Glutamatergic neuron (in vitro differentiated cells): ENCODE results near the gene FBXO2. TPM values are rescaled to one million over a fixed set of nuclear protein-coding genes. Genes with fewer than 3 reads are reported as not detected.
A peak's percentile ranks its signal among the peaks of the same experiment; 100 is the strongest.

Experiments used
- DNase-seq: peaks from one replicate; pipeline ENCODE4 v3.0.0; 2022
- H3K27ac Mint-ChIP-seq: one replicate; pipeline ENCODE4 v1.8.0; 2020; ENCODE audit warnings: mild to moderate bottlenecking, mixed read lengths, inconsistent platforms; ENCODE audit not compliant: unreplicated experiment
- H3K27me3 Mint-ChIP-seq: one replicate; pipeline ENCODE4 v1.8.0; 2020; ENCODE audit warnings: mild to moderate bottlenecking, moderate library complexity, mixed read lengths, inconsistent platforms; ENCODE audit not compliant: unreplicated experiment
- H3K36me3 Mint-ChIP-seq: one replicate; pipeline ENCODE4 v1.8.0; 2020; ENCODE audit warnings: mild to moderate bottlenecking, mixed read lengths, inconsistent platforms; ENCODE audit not compliant: unreplicated experiment
- H3K4me1 Mint-ChIP-seq: one replicate; pipeline ENCODE4 v1.8.0; 2020; ENCODE audit warnings: mild to moderate bottlenecking, low read depth, mixed read lengths, inconsistent platforms; ENCODE audit not compliant: unreplicated experiment
- H3K4me3 Mint-ChIP-seq: one replicate; pipeline ENCODE4 v1.8.0; 2020; ENCODE audit warnings: mild to moderate bottlenecking, mixed read lengths, inconsistent platforms; ENCODE audit not compliant: unreplicated experiment
- H3K9me3 Mint-ChIP-seq: one replicate; pipeline ENCODE4 v1.8.0; 2020; ENCODE audit warnings: mild to moderate bottlenecking, moderate library complexity, mixed read lengths, inconsistent platforms; ENCODE audit not compliant: unreplicated experiment
- total RNA-seq: library from RNA; stranded (reverse); fragmentation: NEBNext Ultra II Directional; extraction: Animal tissue kit (Norgen Biotek cat#: 25700); gene quantifications from one replicate; pipeline ENCODE4 v1.2.1, GENCODE V29; 2021; ENCODE audit not compliant: unreplicated experiment
- TF ChIP-seq, protein P1 (sequence below): fragments of 200-600 bp; sonication (generic); IDR thresholded peaks from one replicate; pipeline ENCODE4 v1.5.0; 2021; ENCODE audit not compliant: partially characterized antibody, unreplicated experiment

FBXO2 gene
- total RNA-seq, 1 donor from 2014 or later: 22.2 TPM

DNA sequence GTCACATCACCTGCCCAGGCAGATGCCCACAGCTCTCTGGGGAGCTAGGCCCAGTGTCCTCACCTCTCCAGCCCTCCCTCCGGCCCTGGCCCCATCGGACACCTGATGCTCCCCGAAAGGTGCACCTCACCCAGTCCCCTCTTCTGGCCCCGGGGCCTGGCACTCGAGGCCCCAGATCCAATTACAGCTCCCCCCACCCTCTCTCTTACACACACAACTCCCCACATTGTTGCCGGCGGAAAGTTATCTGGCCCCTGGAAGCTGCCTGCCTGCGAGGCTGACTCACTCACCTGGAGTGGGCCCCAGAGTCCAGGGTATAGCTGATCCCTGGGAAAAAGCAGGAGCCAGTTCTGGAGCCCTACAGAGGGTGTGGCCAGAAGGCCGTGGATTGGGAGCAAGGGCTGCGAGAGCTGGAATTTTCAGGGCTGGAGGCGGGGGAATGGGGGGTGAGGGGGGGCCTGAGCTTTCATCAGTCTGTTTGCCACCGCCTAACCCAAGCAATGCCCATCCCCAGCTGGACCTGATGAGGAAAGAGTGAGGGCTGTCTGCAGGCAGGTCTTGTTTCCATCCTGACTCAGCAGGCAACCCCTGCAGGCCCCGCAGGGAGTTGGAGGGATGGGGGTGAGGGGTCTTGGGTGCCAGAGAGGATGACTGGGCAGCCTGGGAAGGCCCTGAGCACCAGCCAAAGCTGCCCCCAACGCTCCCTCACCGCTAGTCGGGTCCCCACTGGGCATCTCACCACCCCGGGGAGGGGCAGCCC, 948 bp downstream of the FBXO2 start:
- H3K36me3 Mint-ChIP-seq: no peaks in the 10 kb centered on the region
- peaks cover 6% of the 10 kb centered on the region for H3K9me3 Mint-ChIP-seq
- H3K4me3 Mint-ChIP-seq: peak overlapping the region; percentile 72
- H3K27me3 Mint-ChIP-seq: peaks cover 10% of the 10 kb centered on the region
- peaks cover 9% of the 10 kb centered on the region for H3K4me1 Mint-ChIP-seq
- H3K27ac Mint-ChIP-seq: no peak overlapping the region
- no peak for DNase-seq
- TF ChIP-seq, protein P1, sequence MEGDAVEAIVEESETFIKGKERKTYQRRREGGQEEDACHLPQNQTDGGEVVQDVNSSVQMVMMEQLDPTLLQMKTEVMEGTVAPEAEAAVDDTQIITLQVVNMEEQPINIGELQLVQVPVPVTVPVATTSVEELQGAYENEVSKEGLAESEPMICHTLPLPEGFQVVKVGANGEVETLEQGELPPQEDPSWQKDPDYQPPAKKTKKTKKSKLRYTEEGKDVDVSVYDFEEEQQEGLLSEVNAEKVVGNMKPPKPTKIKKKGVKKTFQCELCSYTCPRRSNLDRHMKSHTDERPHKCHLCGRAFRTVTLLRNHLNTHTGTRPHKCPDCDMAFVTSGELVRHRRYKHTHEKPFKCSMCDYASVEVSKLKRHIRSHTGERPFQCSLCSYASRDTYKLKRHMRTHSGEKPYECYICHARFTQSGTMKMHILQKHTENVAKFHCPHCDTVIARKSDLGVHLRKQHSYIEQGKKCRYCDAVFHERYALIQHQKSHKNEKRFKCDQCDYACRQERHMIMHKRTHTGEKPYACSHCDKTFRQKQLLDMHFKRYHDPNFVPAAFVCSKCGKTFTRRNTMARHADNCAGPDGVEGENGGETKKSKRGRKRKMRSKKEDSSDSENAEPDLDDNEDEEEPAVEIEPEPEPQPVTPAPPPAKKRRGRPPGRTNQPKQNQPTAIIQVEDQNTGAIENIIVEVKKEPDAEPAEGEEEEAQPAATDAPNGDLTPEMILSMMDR: no peak

DNA sequence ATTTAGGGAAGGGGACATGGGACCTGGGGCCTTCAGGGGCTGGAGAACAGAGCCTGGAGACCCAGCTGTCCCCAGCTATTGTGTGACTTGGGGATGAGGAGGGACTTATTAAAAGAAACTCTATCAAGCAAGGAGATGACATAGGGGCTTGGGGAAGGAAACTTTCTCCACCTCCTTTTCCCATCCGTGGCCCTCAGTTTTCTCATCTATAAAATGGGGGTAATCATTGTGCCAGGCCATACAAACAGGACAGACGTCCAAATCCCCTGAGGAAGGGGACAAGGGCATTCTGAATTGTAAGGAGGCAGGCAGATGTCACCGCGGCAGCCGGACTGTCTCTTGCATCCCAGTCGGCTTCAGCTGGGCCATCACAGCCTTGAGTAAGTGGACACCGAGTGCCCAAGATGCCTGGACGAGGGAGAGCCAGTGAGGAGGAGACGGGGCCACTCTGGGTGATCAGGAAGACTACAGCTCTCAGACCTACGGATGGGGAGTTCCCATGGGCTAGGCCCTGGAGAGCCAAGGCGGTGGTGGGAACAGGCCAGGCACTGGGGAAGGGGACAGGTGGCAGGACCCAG, 1.9 kb downstream of the FBXO2 start:
- Mint-ChIP-seq H3K27ac (peak overlapping the region; percentile 33), H3K4me1 (peaks cover 9% of the 10 kb centered on the region), H3K36me3 (no peaks in the 10 kb centered on the region), H3K27me3 (peaks cover 10% of the 10 kb centered on the region), H3K4me3 (peak overlapping the region; percentile 16), H3K9me3 (peaks cover 6% of the 10 kb centered on the region)
- DNase-seq: no peak
- TF ChIP-seq, protein P1: no peak

DNA sequence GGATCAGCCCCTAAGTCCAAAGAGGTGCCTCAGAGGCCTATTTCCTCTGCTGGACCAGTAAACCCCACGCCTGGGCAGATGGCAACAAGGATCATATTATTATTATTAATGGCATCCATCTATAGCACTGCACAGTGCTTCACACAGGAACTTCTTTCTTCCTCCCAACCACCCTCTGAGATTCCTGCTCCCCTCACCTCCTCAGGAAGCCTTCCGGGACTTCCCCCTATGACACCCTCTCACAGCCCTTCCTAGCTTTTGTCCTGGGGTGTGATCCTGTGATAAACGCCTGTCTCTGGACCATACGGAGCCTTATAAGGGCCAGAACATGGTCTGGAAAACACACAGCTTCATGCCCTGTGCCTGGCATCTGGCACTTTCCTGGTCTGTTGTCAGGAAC, 3.2 kb downstream of the FBXO2 start:
- no peak for DNase-seq
- peaks cover 9% of the 10 kb centered on the region for H3K4me1 Mint-ChIP-seq
- H3K4me3 Mint-ChIP-seq: peak overlapping the region; percentile 71
- peaks cover 10% of the 10 kb centered on the region for H3K27me3 Mint-ChIP-seq
- peaks cover 6% of the 10 kb centered on the region for H3K9me3 Mint-ChIP-seq
- peak overlapping the region; percentile 8 for H3K27ac Mint-ChIP-seq
- no peaks in the 10 kb centered on the region for H3K36me3 Mint-ChIP-seq
- TF ChIP-seq, protein P1: no peak

DNA sequence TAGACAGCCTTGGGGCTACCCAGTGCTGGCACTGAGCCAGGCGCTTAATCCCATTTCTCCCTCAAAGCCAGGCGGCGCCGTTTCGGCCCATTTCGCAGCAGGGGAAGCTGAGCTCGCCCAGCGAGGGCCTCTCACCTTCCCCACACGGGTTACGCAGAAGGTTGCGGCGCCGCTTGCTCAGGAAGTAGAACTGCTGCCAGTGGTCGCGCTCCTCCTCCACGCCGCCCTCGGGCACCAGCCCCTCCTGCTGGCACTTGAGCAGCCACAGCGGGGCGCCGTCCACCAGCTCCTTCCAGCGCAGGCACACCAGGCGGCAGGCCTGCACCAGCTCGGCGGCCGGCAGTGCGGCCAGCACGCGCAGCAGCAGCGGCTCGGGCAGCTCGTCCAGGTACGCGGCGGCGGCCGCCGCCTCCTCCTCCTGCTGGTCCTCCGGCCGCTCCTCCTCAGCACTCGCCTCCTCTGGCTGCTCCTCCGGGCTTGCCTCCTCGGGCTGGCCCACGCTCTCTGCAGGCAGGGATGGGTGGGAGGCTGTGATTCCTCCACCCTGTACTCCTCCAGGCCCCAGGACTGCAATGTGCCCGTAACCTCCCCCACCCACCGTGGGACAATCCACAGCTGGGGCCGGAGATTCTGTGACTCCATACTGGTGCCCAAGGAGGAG, 3.8 kb downstream of the FBXO2 start:
- TF ChIP-seq, protein P1: peak; percentile 21
- Mint-ChIP-seq H3K9me3 (peaks cover 4% of the 10 kb centered on the region), H3K27ac (peak overlapping the region; percentile 8), H3K4me1 (peaks cover 9% of the 10 kb centered on the region), H3K4me3 (peak overlapping the region; percentile 71), H3K27me3 (peaks cover 8% of the 10 kb centered on the region), H3K36me3 (no peaks in the 10 kb centered on the region)
- DNase-seq: peak; percentile 86
